HG02943 (cell line): Measurements from ENCODE around the gene C5orf15.
"Not testable (repeated sequence)": the region's sequence is repeated elsewhere in the genome, so short reads cannot be mapped to it uniquely, and the experiment has no call there.

Source experiments
- ATAC-seq: cut with Tn5 transposase; IDR thresholded peaks from one replicate; pipeline ENCODE4 v1.9.1; 2021; ENCODE audit warnings: mild to moderate bottlenecking, low read depth, moderate library complexity; ENCODE audit not compliant: unreplicated experiment

C5orf15 gene

DNA sequence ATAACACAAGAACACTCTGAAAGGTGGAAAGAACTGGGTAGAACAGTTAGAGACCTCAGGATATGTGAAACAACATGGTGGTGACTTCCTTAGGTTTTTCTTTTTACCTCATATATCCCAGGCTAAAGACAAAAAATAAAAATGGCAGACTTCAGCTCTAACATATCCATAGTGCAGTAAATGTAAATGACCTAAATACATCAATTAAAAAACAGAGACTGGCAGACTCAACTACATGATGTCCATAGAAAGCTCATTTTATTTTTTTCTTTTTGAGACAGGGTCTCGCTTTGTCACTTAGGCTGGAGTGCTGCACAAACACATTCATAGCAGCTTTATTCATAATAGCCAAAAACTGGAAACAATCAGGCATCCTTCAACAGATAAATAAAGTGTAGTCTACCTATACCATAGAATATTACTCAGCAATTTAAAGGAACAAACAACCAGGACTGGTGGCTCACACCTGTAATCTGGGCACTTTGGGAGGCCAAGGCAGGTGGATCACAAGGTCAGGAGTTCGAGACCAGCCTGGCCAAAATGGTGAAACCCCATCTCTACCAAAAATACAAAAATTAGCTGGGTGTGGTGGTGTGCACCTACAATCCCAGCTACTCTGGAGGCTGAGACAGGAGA, 4.8 kb downstream of the C5orf15 start:
- no peak for ATAC-seq

DNA sequence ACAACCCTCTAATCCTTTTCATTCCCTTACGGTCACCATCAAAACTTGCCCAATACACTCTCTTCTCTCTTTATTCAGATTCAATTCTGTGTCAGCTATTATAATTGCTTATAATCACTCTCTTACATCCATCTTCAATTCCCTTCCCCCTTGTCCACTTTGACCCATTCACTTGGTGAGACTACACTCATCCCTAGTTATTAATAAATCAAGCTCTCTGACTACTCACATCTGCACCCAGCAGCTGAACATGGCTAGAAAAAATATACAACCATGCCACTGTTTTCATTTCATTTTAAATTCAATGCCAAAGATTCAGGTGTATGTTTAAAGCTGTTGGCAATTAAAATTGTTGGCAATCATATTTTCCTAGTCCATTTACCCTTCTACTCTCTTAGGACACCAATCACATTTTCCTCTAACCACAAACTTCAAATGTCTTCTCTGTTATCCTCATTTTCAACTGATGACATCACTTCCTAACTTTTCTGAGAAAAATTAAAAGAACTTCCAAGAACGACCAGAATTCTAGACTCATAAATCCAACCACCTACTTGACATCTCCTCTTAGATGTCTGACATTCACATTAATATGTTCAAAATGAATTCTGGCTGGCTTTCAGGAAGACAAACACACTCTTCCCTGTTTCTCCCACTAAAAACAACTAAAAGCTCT, 5.5 kb downstream of the C5orf15 start:
- no peak for ATAC-seq

- ATAC-seq: no peak
Observed at GRCh38 chr5:133962131-133962530, 6.3 kb downstream of the C5orf15 start.

- no peak for ATAC-seq
Observed at GRCh38 chr5:133959643-133960042, 8.8 kb downstream of the C5orf15 start.

GRCh38 chr5:133957591-133957990, 10.8 kb downstream of the C5orf15 start:
- ATAC-seq: no peak

DNA sequence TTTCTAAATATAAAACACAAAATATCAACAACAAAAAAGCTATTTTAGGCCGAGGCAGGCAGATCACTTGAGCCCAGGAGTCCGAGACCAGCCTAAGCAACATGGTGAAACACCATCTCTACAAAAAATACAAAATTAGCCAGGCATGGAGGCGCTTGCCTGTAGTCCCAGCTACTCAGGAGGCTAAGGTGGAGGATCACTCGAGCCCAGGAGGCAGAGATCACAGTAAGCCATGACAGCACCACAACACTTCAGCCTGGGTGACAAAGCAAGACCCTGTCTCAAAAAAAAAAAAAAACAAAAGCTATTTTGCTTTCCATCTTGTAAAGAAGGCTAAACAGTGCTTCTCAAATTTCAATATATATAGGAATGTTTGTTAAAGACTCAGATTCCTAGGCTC, 11.3 kb downstream of the C5orf15 start:
- ATAC-seq: no peak

DNA sequence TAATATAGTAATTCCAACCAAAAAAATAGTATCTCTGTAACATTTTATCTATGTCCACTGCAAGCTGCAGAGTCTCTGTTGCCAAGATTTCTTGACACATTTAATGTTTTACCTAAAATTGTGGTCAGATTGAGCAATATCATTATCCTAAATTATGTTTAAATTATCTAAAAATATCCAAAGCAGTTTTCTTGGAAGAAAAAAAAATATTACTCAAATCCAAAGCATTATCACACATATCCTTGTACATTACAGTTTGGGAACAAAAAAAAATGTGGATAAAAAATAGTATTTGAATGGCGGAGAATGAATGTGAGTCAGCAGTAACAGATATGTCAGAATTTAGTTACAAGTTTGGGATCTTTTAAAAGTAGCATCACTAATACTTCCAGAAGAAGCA, 12.2 kb downstream of the C5orf15 start:
- not testable (repeated sequence) for ATAC-seq

DNA sequence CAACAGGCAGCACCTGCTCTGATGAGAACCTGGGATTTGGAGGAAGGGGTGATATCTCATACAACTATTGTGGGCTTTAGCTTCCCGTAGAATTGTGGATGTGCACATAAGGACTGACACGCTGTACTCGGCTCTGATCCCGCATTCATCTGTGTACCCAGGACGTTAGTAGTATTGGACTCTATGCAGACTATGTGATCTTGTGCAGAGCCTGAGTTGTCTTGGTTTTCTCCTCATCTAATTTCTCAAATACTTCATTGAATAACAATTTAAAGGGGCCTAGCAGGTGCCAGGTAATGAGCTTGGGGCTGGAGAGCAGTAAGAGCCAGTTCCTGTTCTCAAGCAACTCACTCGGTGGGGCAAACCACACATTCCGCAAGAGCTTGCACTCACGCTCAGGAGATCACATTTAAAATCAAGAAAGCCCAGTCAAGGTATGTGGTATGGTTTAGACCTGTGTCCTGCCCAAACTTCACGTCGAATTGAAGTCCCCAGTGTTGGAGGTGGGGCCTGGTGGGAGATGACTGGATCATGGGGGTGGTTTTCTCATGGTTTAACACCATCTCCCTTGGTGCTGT, 14.8 kb downstream of the C5orf15 start:
- no peak for ATAC-seq

GRCh38 chr5:133952729-133953567, 15.5 kb downstream of the C5orf15 start:
- ATAC-seq: no peak

DNA sequence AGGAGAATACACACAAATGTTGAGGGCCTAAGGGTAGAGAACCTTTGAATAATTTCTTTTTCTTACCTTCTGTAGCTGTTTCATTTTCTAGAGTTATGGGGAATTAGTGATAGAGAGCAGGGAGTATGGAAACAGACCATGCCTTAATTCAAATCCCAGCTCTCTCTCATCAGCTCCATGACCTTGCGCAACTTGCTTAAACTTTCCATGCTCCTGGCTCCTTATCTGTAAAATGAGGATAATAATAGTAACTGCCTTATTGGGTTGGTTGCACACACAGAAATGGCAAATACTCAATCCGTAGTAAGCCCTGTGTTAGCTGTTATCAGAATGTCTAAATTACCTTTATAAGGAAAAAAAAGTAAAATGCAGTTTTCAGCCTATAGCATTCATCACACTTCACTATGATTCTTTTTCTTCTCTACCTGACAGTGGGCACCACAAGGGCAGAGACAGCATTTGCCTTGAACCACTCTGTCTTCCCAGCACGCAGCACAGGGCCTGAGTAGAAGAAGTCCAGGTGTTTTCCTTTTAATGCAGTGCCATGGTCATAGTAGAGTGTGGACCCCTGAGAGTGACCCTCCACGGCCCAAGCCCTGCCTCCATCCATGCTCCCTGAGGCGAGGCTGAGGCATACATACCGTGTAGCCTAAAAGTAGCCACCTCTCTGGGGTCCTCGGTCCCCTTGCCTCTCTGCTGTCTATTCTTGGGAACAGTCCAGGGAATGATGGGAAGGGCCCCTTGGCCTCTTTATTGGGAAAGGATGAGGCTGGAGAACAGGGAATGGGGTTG, 17.4 kb downstream of the C5orf15 start:
- ATAC-seq: no peak

- ATAC-seq: no peak
Observed at GRCh38 chr5:133948721-133949120, 19.7 kb downstream of the C5orf15 start.

GRCh38 chr5:133947431-133947841, 21.0 kb downstream of the C5orf15 start:
- ATAC-seq: no peak

GRCh38 chr5:133945568-133945967, 22.9 kb downstream of the C5orf15 start:
- no peak for ATAC-seq

- ATAC-seq: no peak
Observed at GRCh38 chr5:133944263-133945185, 23.9 kb downstream of the C5orf15 start.

GRCh38 chr5:133943475-133943817, 25.0 kb downstream of the C5orf15 start:
- no peak for ATAC-seq

GRCh38 chr5:133942614-133943474, 25.6 kb downstream of the C5orf15 start:
- ATAC-seq: no peak

DNA sequence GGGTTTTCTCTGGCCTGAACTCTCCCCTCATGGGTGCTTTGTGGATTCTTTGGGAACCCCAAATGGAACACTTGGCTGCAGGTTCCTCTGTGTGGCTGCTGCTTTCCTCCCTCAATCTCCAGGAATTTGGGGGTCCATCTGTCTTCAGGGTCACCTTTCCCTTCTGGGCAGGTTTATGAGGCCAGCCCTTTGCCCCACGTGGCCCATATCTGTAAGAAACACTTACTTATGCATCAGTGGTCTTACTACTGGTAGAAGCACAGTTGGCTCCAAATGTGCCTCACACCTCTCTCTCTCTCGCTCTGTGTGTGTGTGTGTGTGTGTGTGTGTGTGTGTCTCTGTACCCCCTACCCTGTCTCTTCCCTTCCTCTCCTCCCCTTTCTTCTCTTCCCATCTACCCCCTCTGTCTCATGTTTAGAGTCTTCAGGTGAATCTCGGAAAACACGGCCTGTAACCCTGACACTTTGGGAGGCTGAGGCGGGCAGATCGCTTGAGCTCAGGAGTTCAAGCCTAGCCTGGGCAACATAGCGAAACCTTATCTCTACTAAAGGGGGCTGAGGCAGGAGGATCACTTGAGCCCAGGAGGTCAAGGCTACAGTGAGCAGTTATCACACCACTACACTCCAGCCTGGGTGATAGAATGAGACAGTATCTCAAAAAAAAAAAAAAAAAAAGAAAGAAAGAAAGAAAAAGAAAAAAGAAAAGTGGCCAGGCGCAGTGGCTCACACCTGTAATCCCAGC, 26.8 kb downstream of the C5orf15 start:
- no peak for ATAC-seq

GRCh38 chr5:133939668-133940067, 28.8 kb downstream of the C5orf15 start:
- no peak for ATAC-seq
